ENCODE data around the gene FUT9.

FUT9 gene

GRCh38 chr6:96138406-96138805, 122.6 kb downstream of the FUT9 start:
- no peak overlapping the region for H3K4me2 ChIP-seq (ENCODE audit: low read length)

GRCh38 chr6:96142142-96142541, 126.4 kb downstream of the FUT9 start:
- Histone ChIP-seq H3K4me3 (ENCODE audit: low read depth, low read length) (no peak overlapping the region), H3K36me3 (ENCODE audit: control insufficient read depth, insufficient read depth, low read length) (no peaks in the 10 kb centered on the region), H3K4me2 (ENCODE audit: low read length) (no peak overlapping the region), H3K27me3 (ENCODE audit: control insufficient read depth, insufficient read depth, low read length) (no peaks in the 10 kb centered on the region), H3K9ac (no peak overlapping the region), H3K79me2 (no peaks in the 10 kb centered on the region), H2AFZ (no peak overlapping the region), H3K9me3 (ENCODE audit: control insufficient read depth, low read length) (no peaks in the 10 kb centered on the region), H3K27ac (no peak overlapping the region), H3K4me1 (no peaks in the 10 kb centered on the region)
- no peak for TF ChIP-seq CTCF (IDR thresholded peaks at IDR 0.05)

More at GRCh38 chr6:96138406-96138805, 122.6 kb downstream of the FUT9 start:
- no peak for TF ChIP-seq CTCF (IDR thresholded peaks at IDR 0.05)
- Histone ChIP-seq H3K9ac (no peak overlapping the region), H3K79me2 (no peaks in the 10 kb centered on the region), H3K4me3 (ENCODE audit: low read depth, low read length) (no peak overlapping the region), H3K9me3 (ENCODE audit: control insufficient read depth, low read length) (no peaks in the 10 kb centered on the region), H3K27me3 (ENCODE audit: control insufficient read depth, insufficient read depth, low read length) (no peaks in the 10 kb centered on the region), H3K36me3 (ENCODE audit: control insufficient read depth, insufficient read depth, low read length) (no peaks in the 10 kb centered on the region), H3K27ac (no peak overlapping the region), H3K4me1 (no peaks in the 10 kb centered on the region), H2AFZ (no peak overlapping the region)

GRCh38 chr6:96150431-96150830, 134.7 kb downstream of the FUT9 start:
- no peaks in the 10 kb centered on the region for H3K79me2 ChIP-seq
- no peaks in the 10 kb centered on the region for H3K9me3 ChIP-seq (ENCODE audit: control insufficient read depth, low read length)
- no peak overlapping the region for H3K9ac ChIP-seq
- no peak overlapping the region for H2AFZ ChIP-seq
- H3K4me2 ChIP-seq (ENCODE audit: low read length) = no peak overlapping the region
- no peak overlapping the region for H3K27ac ChIP-seq
- no peaks in the 10 kb centered on the region for H3K4me1 ChIP-seq
- H3K27me3 ChIP-seq (ENCODE audit: control insufficient read depth, insufficient read depth, low read length) = no peaks in the 10 kb centered on the region
- no peak overlapping the region for H3K4me3 ChIP-seq (ENCODE audit: low read depth, low read length)
- H3K36me3 ChIP-seq (ENCODE audit: control insufficient read depth, insufficient read depth, low read length) = no peaks in the 10 kb centered on the region
- no peak for TF ChIP-seq CTCF (IDR thresholded peaks at IDR 0.05)

- Histone ChIP-seq H3K4me2 (ENCODE audit: low read length) (no peak overlapping the region), H2AFZ (no peak overlapping the region), H3K27me3 (ENCODE audit: control insufficient read depth, insufficient read depth, low read length) (no peaks in the 10 kb centered on the region), H3K4me1 (no peaks in the 10 kb centered on the region), H3K79me2 (no peaks in the 10 kb centered on the region), H3K4me3 (ENCODE audit: low read depth, low read length) (no peak overlapping the region), H3K9ac (no peak overlapping the region), H3K27ac (no peak overlapping the region), H3K36me3 (ENCODE audit: control insufficient read depth, insufficient read depth, low read length) (no peaks in the 10 kb centered on the region), H3K9me3 (ENCODE audit: control insufficient read depth, low read length) (no peaks in the 10 kb centered on the region)
- TF ChIP-seq CTCF (IDR thresholded peaks at IDR 0.05) = no peak
Measured at GRCh38 chr6:96151707-96152106, 135.9 kb downstream of the FUT9 start.

GRCh38 chr6:96152114-96152708, 136.4 kb downstream of the FUT9 start:
- H3K27me3 ChIP-seq (ENCODE audit: control insufficient read depth, insufficient read depth, low read length) = no peaks in the 10 kb centered on the region
- no peak overlapping the region for H3K9ac ChIP-seq
- H3K4me1 ChIP-seq = no peaks in the 10 kb centered on the region

More at GRCh38 chr6:96152114-96152708, 136.4 kb downstream of the FUT9 start:
- H3K79me2 ChIP-seq = no peaks in the 10 kb centered on the region
- no peaks in the 10 kb centered on the region for H3K36me3 ChIP-seq (ENCODE audit: control insufficient read depth, insufficient read depth, low read length)
- no peak overlapping the region for H3K4me3 ChIP-seq (ENCODE audit: low read depth, low read length)
- H3K4me2 ChIP-seq (ENCODE audit: low read length) = no peak overlapping the region
- TF ChIP-seq CTCF (IDR thresholded peaks at IDR 0.05) = no peak
- H2AFZ ChIP-seq = no peak overlapping the region
- no peaks in the 10 kb centered on the region for H3K9me3 ChIP-seq (ENCODE audit: control insufficient read depth, low read length)
- H3K27ac ChIP-seq = no peak overlapping the region
